OCI-LY7 (cell line): ENCODE measurements around the gene NR2E1. TPM values are rescaled to one million over a fixed set of nuclear protein-coding genes. Genes with fewer than 3 reads are reported as not detected.

Source experiments
- BruUV-seq: library from RNA; stranded (reverse); fragments of 400-500 nt; replicated peaks from 2 replicates; lab custom pipeline; 2021; lab: Mats Ljungman, UMichigan
- CTCF ChIA-PET: fragments of 300-600 bp; sonication (Branson Sonifier 250); formaldehyde crosslinking; loops from one replicate; lab custom pipeline; 2022; ENCODE audit warnings: antibody characterized with exemption; ENCODE audit not compliant: unreplicated experiment; lab: Charles Lee
- POLR2A ChIA-PET: fragments of 300-600 bp; sonication (Branson Sonifier 250); formaldehyde crosslinking; loops from one replicate; lab custom pipeline; 2022; ENCODE audit warnings: antibody characterized with exemption; lab: Charles Lee
- DNase-seq: peaks from one replicate; pipeline ENCODE4 v3.0.0-alpha.2; 2015; ENCODE audit warnings: low spot score
- H2AFZ ChIP-seq: fragments of 200-600 bp; sonication (generic), shearing (Covaris generic); 2 replicates; pipeline ENCODE4 v1.6.1; 2014; ENCODE audit warnings: mild to moderate bottlenecking, antibody characterized with exemption, low read length, moderate library complexity
- H3K27ac ChIP-seq: fragments of 200-600 bp; sonication (generic); 2 replicates; pipeline ENCODE4 v1.5.1; 2014; ENCODE audit warnings: mixed run types, low read depth, mild to moderate bottlenecking, moderate library complexity, low read length, inconsistent platforms; ENCODE audit not compliant: poor library complexity, severe bottlenecking
- H3K36me3 ChIP-seq: fragments of 200-600 bp; sonication (generic); 2 replicates; pipeline ENCODE4 v1.6.1; 2014; ENCODE audit warnings: mild to moderate bottlenecking, antibody characterized with exemption, low read length, moderate library complexity, mixed read lengths; ENCODE audit not compliant: insufficient read depth
- H3K4me1 ChIP-seq: fragments of 200-600 bp; sonication (generic); 2 replicates; pipeline ENCODE4 v1.5.1; 2014; ENCODE audit warnings: mild to moderate bottlenecking, low read length; ENCODE audit not compliant: insufficient read depth, poor library complexity, severe bottlenecking
- H3K4me2 ChIP-seq: fragments of 200-600 bp; sonication (generic); 2 replicates; pipeline ENCODE4 v1.6.1; 2014; ENCODE audit warnings: mild to moderate bottlenecking, low read length
- H3K4me3 ChIP-seq: fragments of 200-600 bp; sonication (generic); 2 replicates; pipeline ENCODE4 v1.5.1; 2014; ENCODE audit warnings: mild to moderate bottlenecking, low read depth, low read length; ENCODE audit not compliant: poor library complexity, severe bottlenecking
- H3K79me2 ChIP-seq: fragments of 200-600 bp; sonication (generic); 2 replicates; pipeline ENCODE4 v1.6.1; 2016; ENCODE audit warnings: low read depth, mild to moderate bottlenecking, low read length, moderate library complexity, mixed read lengths; ENCODE audit not compliant: insufficient read depth
- H3K9me2 ChIP-seq: fragments of 200-600 bp; sonication (generic); 2 replicates; pipeline ENCODE4 v1.6.1; 2016; ENCODE audit warnings: mild to moderate bottlenecking, low read length, mixed read lengths; ENCODE audit not compliant: insufficient read depth
- H3K9me3 ChIP-seq: fragments of 200-600 bp; sonication (generic); 2 replicates; pipeline ENCODE4 v1.6.1; 2014; ENCODE audit warnings: mild to moderate bottlenecking, mixed run types, low read length, mixed read lengths
- H4K20me1 ChIP-seq: fragments of 200-600 bp; sonication (generic); 2 replicates; pipeline ENCODE4 v1.6.1; 2014; ENCODE audit warnings: mild to moderate bottlenecking, antibody characterized with exemption, low read length, moderate library complexity, mixed read lengths; ENCODE audit not compliant: insufficient read depth
- EZH2phosphoT487 ChIP-seq: fragments of 200-600 bp; sonication (generic); IDR thresholded peaks from 2 replicates; pipeline ENCODE4 v1.6.1; 2018; ENCODE audit warnings: low read depth, borderline replicate concordance, mild to moderate bottlenecking, mixed run types, antibody characterized with exemption, low read length, moderate library complexity, mixed read lengths
- intact Hi-C: fragments of 100-400 bp; cut with micrococcal nuclease; formaldehyde crosslinking; loops from one replicate; pipeline ENCODE4 v1.10.0; 2022; ENCODE audit not compliant: unreplicated experiment
- total RNA-seq, 2 experiments: library from RNA; depleted of rRNA in 1 of 2; stranded (reverse); fragments of >200 nt in 1 of 2; shearing (Covaris generic) in 1 of 2; gene quantifications; 2 replicates each; pipeline ENCODE4 v1.2.3, GENCODE V29; 2014 to 2022
- TF ChIP-seq, protein P1 (sequence below): fragments of 200-600 bp; sonication (generic); conservative IDR thresholded peaks from 2 replicates; pipeline ENCODE4 v1.5.1; 2014; ENCODE audit warnings: mild to moderate bottlenecking, antibody characterized with exemption, low read length, moderate library complexity, mixed read lengths

NR2E1 gene
- total RNA-seq, 2 experiments from 2014 or later: not detected

DNA sequence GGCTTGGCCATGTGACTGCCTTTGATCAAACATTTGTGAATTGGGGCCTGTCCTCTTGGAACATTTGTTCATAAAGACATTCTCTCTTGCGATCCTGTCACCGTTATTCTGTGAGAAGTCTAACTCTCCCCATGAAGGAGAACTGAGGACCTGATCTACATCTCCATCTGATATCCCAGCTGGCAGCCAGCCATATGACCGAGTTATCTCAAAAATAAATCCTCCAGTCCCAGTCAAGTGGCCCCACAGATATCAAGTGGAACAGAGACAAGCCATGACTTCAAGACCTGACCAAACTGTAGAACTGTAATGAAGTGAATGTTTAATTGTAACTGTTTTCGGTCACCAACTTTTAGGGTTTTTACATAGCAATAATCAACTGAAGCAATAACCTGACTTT is 69.3 kb downstream of the NR2E1 start:
- H3K36me3 ChIP-seq: peaks cover 60% of the 10 kb centered on the region
- intact Hi-C loops: no loop called here
- no peak overlapping the region for H3K27ac ChIP-seq
- DNase-seq: no peak
- no peak for TF ChIP-seq EZH2phosphoT487
- TF ChIP-seq, protein P1, sequence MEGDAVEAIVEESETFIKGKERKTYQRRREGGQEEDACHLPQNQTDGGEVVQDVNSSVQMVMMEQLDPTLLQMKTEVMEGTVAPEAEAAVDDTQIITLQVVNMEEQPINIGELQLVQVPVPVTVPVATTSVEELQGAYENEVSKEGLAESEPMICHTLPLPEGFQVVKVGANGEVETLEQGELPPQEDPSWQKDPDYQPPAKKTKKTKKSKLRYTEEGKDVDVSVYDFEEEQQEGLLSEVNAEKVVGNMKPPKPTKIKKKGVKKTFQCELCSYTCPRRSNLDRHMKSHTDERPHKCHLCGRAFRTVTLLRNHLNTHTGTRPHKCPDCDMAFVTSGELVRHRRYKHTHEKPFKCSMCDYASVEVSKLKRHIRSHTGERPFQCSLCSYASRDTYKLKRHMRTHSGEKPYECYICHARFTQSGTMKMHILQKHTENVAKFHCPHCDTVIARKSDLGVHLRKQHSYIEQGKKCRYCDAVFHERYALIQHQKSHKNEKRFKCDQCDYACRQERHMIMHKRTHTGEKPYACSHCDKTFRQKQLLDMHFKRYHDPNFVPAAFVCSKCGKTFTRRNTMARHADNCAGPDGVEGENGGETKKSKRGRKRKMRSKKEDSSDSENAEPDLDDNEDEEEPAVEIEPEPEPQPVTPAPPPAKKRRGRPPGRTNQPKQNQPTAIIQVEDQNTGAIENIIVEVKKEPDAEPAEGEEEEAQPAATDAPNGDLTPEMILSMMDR: no peak
- H3K9me3 ChIP-seq: no peaks in the 10 kb centered on the region
- no TSS peak for BruUV-seq
- no peaks in the 10 kb centered on the region for H3K4me1 ChIP-seq
- ChIA-PET POLR2A (no interaction called here), CTCF (no interaction called here)
- H2AFZ ChIP-seq: no peak overlapping the region
- peaks cover 8% of the 10 kb centered on the region; the same call in 1 of the 2 replicates for H4K20me1 ChIP-seq
- H3K4me2 ChIP-seq: no peak overlapping the region
- no peaks in the 10 kb centered on the region for H3K9me2 ChIP-seq
- H3K4me3 ChIP-seq: no peak overlapping the region
- peaks cover 37% of the 10 kb centered on the region; the same call in 1 of the 2 replicates for H3K79me2 ChIP-seq

DNA sequence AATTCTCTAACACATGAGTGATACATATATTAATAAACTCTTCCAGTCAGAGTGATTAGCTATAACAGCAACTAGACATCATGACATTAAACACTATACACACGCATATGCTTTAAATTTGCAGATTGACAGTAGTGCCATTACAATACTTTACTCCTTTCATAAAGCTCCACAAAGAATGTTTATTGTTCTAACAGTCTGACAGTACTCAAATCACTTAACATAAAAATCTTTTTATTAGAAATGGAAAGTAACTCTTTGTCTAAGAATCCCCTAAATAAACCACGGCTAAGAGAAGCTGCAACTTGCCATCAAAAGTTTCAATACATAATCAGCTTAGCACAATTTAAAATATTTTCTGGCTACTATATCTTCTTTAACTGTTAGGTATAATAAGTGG is 71.0 kb downstream of the NR2E1 start:
- H3K79me2 ChIP-seq: peaks cover 38% of the 10 kb centered on the region; the same call in 1 of the 2 replicates
- no peaks in the 10 kb centered on the region for H3K9me2 ChIP-seq
- no peak overlapping the region for H3K27ac ChIP-seq
- BruUV-seq: no TSS peak
- intact Hi-C loops: no loop called here
- TF ChIP-seq, protein P1: no peak
- no peak for TF ChIP-seq EZH2phosphoT487
- ChIA-PET POLR2A (interaction anchor here (0.6 to 1.2 kb wide), 6 partner anchors 10 to 1052 kb away, joined by 3 to 7 read pairs (median 4); partner anchors contain the start of gene SNX3), CTCF (no interaction called here)
- no peak overlapping the region for H2AFZ ChIP-seq
- H4K20me1 ChIP-seq: peaks cover 8% of the 10 kb centered on the region; the same call in 1 of the 2 replicates
- H3K4me2 ChIP-seq: no peak overlapping the region
- no peak overlapping the region for H3K4me3 ChIP-seq
- no peak for DNase-seq
- no peaks in the 10 kb centered on the region for H3K4me1 ChIP-seq
- peaks cover 75% of the 10 kb centered on the region for H3K36me3 ChIP-seq
- peaks cover under 1% of the 10 kb centered on the region; the same call in 1 of the 2 replicates for H3K9me3 ChIP-seq

DNA sequence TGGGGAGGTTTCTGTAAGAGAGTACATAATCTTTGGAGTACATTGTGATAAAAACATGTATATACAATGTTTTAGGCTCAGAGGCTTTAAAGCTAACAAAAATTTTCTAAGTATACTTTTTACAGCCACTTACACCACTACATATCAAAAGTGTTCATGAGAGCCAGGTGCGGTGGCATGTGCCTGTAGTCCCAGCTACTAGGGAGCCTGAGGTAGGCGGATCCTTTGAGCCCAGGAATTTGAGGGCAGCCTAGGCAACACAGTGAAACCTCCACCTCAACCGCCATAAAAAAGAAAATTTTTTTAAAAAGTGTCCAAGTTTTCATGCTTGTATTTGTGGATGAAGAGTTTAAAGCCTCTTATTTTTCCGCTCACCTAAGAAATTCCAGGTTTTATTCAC is 72.5 kb downstream of the NR2E1 start:
- H3K36me3 ChIP-seq: peaks cover 87% of the 10 kb centered on the region
- ChIA-PET POLR2A (no interaction called here), CTCF (no interaction called here)
- no peaks in the 10 kb centered on the region for H4K20me1 ChIP-seq
- H3K27ac ChIP-seq: no peak overlapping the region
- BruUV-seq: no TSS peak
- no peaks in the 10 kb centered on the region for H3K4me1 ChIP-seq
- intact Hi-C loops: no loop called here
- peaks cover 44% of the 10 kb centered on the region; the same call in 1 of the 2 replicates for H3K79me2 ChIP-seq
- no peak overlapping the region for H3K4me2 ChIP-seq
- no peak overlapping the region for H2AFZ ChIP-seq
- H3K4me3 ChIP-seq: no peak overlapping the region
- H3K9me2 ChIP-seq: no peaks in the 10 kb centered on the region
- H3K9me3 ChIP-seq: peaks cover 13% of the 10 kb centered on the region; the same call in 1 of the 2 replicates
- TF ChIP-seq, protein P1: no peak
- no peak for TF ChIP-seq EZH2phosphoT487
- DNase-seq: no peak
